Measurements from ENCODE around the gene SIPA1L3.

Gene SIPA1L3

GRCh38 chr19:38071647-38072046 lies 164.6 kb downstream of the SIPA1L3 start:
- no peak overlapping the region for H3K4me3 ChIP-seq (ENCODE audit: insufficient read depth, low read depth, low read length, poor library complexity, severe bottlenecking)
- H3K4me1 ChIP-seq (ENCODE audit: control insufficient read depth, insufficient read depth, low read length, poor library complexity, severe bottlenecking), result no peaks in the 10 kb centered on the region
- no peak for DNase-seq
- no peaks in the 10 kb centered on the region for H3K9me3 ChIP-seq (ENCODE audit: control insufficient read depth, low read length)
- no peaks in the 10 kb centered on the region for H3K27me3 ChIP-seq (replicated peaks; ENCODE audit: control insufficient read depth, insufficient read depth, low read length, poor library complexity, severe bottlenecking)
- no peak overlapping the region for H3K27ac ChIP-seq (ENCODE audit: insufficient read depth, low read length, poor library complexity, severe bottlenecking)
- H3K36me3 ChIP-seq (ENCODE audit: control insufficient read depth, insufficient read depth, low read length), result no peaks in the 10 kb centered on the region

GRCh38 chr19:38072776-38073750 lies 166.1 kb downstream of the SIPA1L3 start:
- Histone ChIP-seq H3K27ac (ENCODE audit: insufficient read depth, low read length, poor library complexity, severe bottlenecking) (no peak overlapping the region), H3K9me3 (ENCODE audit: control insufficient read depth, low read length) (no peaks in the 10 kb centered on the region), H3K36me3 (ENCODE audit: control insufficient read depth, insufficient read depth, low read length) (no peaks in the 10 kb centered on the region), H3K4me3 (ENCODE audit: insufficient read depth, low read depth, low read length, poor library complexity, severe bottlenecking) (no peak overlapping the region), H3K27me3 (replicated peaks; ENCODE audit: control insufficient read depth, insufficient read depth, low read length, poor library complexity, severe bottlenecking) (no peaks in the 10 kb centered on the region), H3K4me1 (ENCODE audit: control insufficient read depth, insufficient read depth, low read length, poor library complexity, severe bottlenecking) (no peaks in the 10 kb centered on the region)
- DNase-seq, result no peak

- Histone ChIP-seq H3K27me3 (replicated peaks; ENCODE audit: control insufficient read depth, insufficient read depth, low read length, poor library complexity, severe bottlenecking) (no peaks in the 10 kb centered on the region), H3K36me3 (ENCODE audit: control insufficient read depth, insufficient read depth, low read length) (no peaks in the 10 kb centered on the region), H3K27ac (ENCODE audit: insufficient read depth, low read length, poor library complexity, severe bottlenecking) (no peak overlapping the region), H3K4me1 (ENCODE audit: control insufficient read depth, insufficient read depth, low read length, poor library complexity, severe bottlenecking) (no peaks in the 10 kb centered on the region), H3K9me3 (ENCODE audit: control insufficient read depth, low read length) (no peaks in the 10 kb centered on the region), H3K4me3 (ENCODE audit: insufficient read depth, low read depth, low read length, poor library complexity, severe bottlenecking) (no peak overlapping the region)
- DNase-seq, result no peak
Observed at GRCh38 chr19:38073841-38074685, 167.1 kb downstream of the SIPA1L3 start.

GRCh38 chr19:38076337-38076736 lies 169.3 kb downstream of the SIPA1L3 start:
- no peak overlapping the region for H3K27ac ChIP-seq (ENCODE audit: insufficient read depth, low read length, poor library complexity, severe bottlenecking)
- DNase-seq, result no peak
- no peaks in the 10 kb centered on the region for H3K4me1 ChIP-seq (ENCODE audit: control insufficient read depth, insufficient read depth, low read length, poor library complexity, severe bottlenecking)
- H3K36me3 ChIP-seq (ENCODE audit: control insufficient read depth, insufficient read depth, low read length), result no peaks in the 10 kb centered on the region
- no peaks in the 10 kb centered on the region for H3K9me3 ChIP-seq (ENCODE audit: control insufficient read depth, low read length)
- H3K27me3 ChIP-seq (replicated peaks; ENCODE audit: control insufficient read depth, insufficient read depth, low read length, poor library complexity, severe bottlenecking), result no peaks in the 10 kb centered on the region
- no peak overlapping the region for H3K4me3 ChIP-seq (ENCODE audit: insufficient read depth, low read depth, low read length, poor library complexity, severe bottlenecking)

GRCh38 chr19:38078302-38078930 lies 171.4 kb downstream of the SIPA1L3 start:
- Histone ChIP-seq H3K9me3 (ENCODE audit: control insufficient read depth, low read length) (no peaks in the 10 kb centered on the region), H3K36me3 (ENCODE audit: control insufficient read depth, insufficient read depth, low read length) (no peaks in the 10 kb centered on the region), H3K27ac (ENCODE audit: insufficient read depth, low read length, poor library complexity, severe bottlenecking) (no peak overlapping the region), H3K27me3 (replicated peaks; ENCODE audit: control insufficient read depth, insufficient read depth, low read length, poor library complexity, severe bottlenecking) (no peaks in the 10 kb centered on the region), H3K4me3 (ENCODE audit: insufficient read depth, low read depth, low read length, poor library complexity, severe bottlenecking) (no peak overlapping the region), H3K4me1 (ENCODE audit: control insufficient read depth, insufficient read depth, low read length, poor library complexity, severe bottlenecking) (no peaks in the 10 kb centered on the region)
- no peak for DNase-seq

- Histone ChIP-seq H3K27ac (ENCODE audit: insufficient read depth, low read length, poor library complexity, severe bottlenecking) (no peak overlapping the region), H3K27me3 (replicated peaks; ENCODE audit: control insufficient read depth, insufficient read depth, low read length, poor library complexity, severe bottlenecking) (no peaks in the 10 kb centered on the region), H3K4me3 (ENCODE audit: insufficient read depth, low read depth, low read length, poor library complexity, severe bottlenecking) (no peak overlapping the region), H3K9me3 (ENCODE audit: control insufficient read depth, low read length) (no peaks in the 10 kb centered on the region), H3K4me1 (ENCODE audit: control insufficient read depth, insufficient read depth, low read length, poor library complexity, severe bottlenecking) (no peaks in the 10 kb centered on the region), H3K36me3 (ENCODE audit: control insufficient read depth, insufficient read depth, low read length) (no peaks in the 10 kb centered on the region)
- DNase-seq, result no peak
Observed at GRCh38 chr19:38079926-38080380, 172.9 kb downstream of the SIPA1L3 start.

- Histone ChIP-seq H3K27ac (ENCODE audit: insufficient read depth, low read length, poor library complexity, severe bottlenecking) (no peak overlapping the region), H3K36me3 (ENCODE audit: control insufficient read depth, insufficient read depth, low read length) (no peaks in the 10 kb centered on the region), H3K4me3 (ENCODE audit: insufficient read depth, low read depth, low read length, poor library complexity, severe bottlenecking) (no peak overlapping the region), H3K4me1 (ENCODE audit: control insufficient read depth, insufficient read depth, low read length, poor library complexity, severe bottlenecking) (no peaks in the 10 kb centered on the region), H3K9me3 (ENCODE audit: control insufficient read depth, low read length) (no peaks in the 10 kb centered on the region), H3K27me3 (replicated peaks; ENCODE audit: control insufficient read depth, insufficient read depth, low read length, poor library complexity, severe bottlenecking) (no peaks in the 10 kb centered on the region)
- no peak for DNase-seq
Observed at GRCh38 chr19:38081547-38082255, 174.7 kb downstream of the SIPA1L3 start.

GRCh38 chr19:38082256-38083118 lies 175.5 kb downstream of the SIPA1L3 start:
- Histone ChIP-seq H3K36me3 (ENCODE audit: control insufficient read depth, insufficient read depth, low read length) (no peaks in the 10 kb centered on the region), H3K4me1 (ENCODE audit: control insufficient read depth, insufficient read depth, low read length, poor library complexity, severe bottlenecking) (no peaks in the 10 kb centered on the region), H3K27ac (ENCODE audit: insufficient read depth, low read length, poor library complexity, severe bottlenecking) (no peak overlapping the region), H3K9me3 (ENCODE audit: control insufficient read depth, low read length) (no peaks in the 10 kb centered on the region), H3K4me3 (ENCODE audit: insufficient read depth, low read depth, low read length, poor library complexity, severe bottlenecking) (no peak overlapping the region), H3K27me3 (replicated peaks; ENCODE audit: control insufficient read depth, insufficient read depth, low read length, poor library complexity, severe bottlenecking) (no peaks in the 10 kb centered on the region)
- DNase-seq, result no peak

GRCh38 chr19:38084196-38084595 lies 177.2 kb downstream of the SIPA1L3 start:
- Histone ChIP-seq H3K36me3 (ENCODE audit: control insufficient read depth, insufficient read depth, low read length) (peaks cover 7% of the 10 kb centered on the region), H3K27me3 (replicated peaks; ENCODE audit: control insufficient read depth, insufficient read depth, low read length, poor library complexity, severe bottlenecking) (no peaks in the 10 kb centered on the region), H3K9me3 (ENCODE audit: control insufficient read depth, low read length) (no peaks in the 10 kb centered on the region), H3K4me1 (ENCODE audit: control insufficient read depth, insufficient read depth, low read length, poor library complexity, severe bottlenecking) (no peaks in the 10 kb centered on the region), H3K27ac (ENCODE audit: insufficient read depth, low read length, poor library complexity, severe bottlenecking) (no peak overlapping the region), H3K4me3 (ENCODE audit: insufficient read depth, low read depth, low read length, poor library complexity, severe bottlenecking) (no peak overlapping the region)
- DNase-seq, result no peak
